Stimulated activated CD8-positive, alpha-beta memory T cell treated with anti-CD3 and anti-CD28 coated beads, Interleukin-7, amount 100 ng/mL, for 1 hour (primary cell): ENCODE data around the gene TBCE.

Experiments
- DNase-seq, 2 donors: peaks; one replicate each; pipeline ENCODE4 v3.0.0-alpha.2; 2020; ENCODE audit warnings: low read depth in 2 of 2

Gene TBCE

GRCh38 chr1:235367000-235367908, at the start of gene TBCE:
TSS of gene TBCE (plus strand) at chr1:235367427. CDS start at chr1:235380050, 12,623 bp downstream.
- peak; percentile 64 to 66 for DNase-seq

GRCh38 chr1:235319255-235319654, 48.0 kb upstream of the TBCE start:
- no peak for DNase-seq

GRCh38 chr1:235320521-235321179, 46.6 kb upstream of the TBCE start:
- no peak for DNase-seq

- no peak for DNase-seq
These were observed 42.9 kb upstream of the TBCE start for GRCh38 chr1:235324296-235324695.

- DNase-seq = no peak
These were observed 42.1 kb upstream of the TBCE start for GRCh38 chr1:235325139-235325538.

- DNase-seq = no peak
These were observed 41.4 kb upstream of the TBCE start for GRCh38 chr1:235325854-235326253.

- DNase-seq = peak in 1 of 2 donors; percentile 25
These were observed 40.3 kb upstream of the TBCE start for GRCh38 chr1:235326719-235327558.

GRCh38 chr1:235327559-235328270, 39.5 kb upstream of the TBCE start, which contains the start of gene ARID4B:
TSS of gene ARID4B (minus strand) at chr1:235328179. CDS start at chr1:235326919, 1,260 bp downstream.
- peak in 1 of 2 donors; percentile 49 for DNase-seq

GRCh38 chr1:235328271-235329138, 38.7 kb upstream of the TBCE start, which contains the start of gene GGPS1:
TSS of gene GGPS1 (plus strand) at chr1:235328570. CDS start at chr1:235335265, 6,695 bp downstream.
- peak; percentile 96 to 100 for DNase-seq

- DNase-seq = peak in 1 of 2 donors; percentile 28
These were observed 37.9 kb upstream of the TBCE start for GRCh38 chr1:235329139-235329902.

GRCh38 chr1:235330918-235331285, 36.3 kb upstream of the TBCE start:
- DNase-seq = no peak

- DNase-seq = no peak
These were observed 35.8 kb upstream of the TBCE start for GRCh38 chr1:235331401-235331800.

GRCh38 chr1:235336903-235337302, 30.3 kb upstream of the TBCE start:
- DNase-seq = no peak

GRCh38 chr1:235339746-235340145, 27.5 kb upstream of the TBCE start:
- DNase-seq = no peak

- DNase-seq = no peak
These were observed 25.9 kb upstream of the TBCE start for GRCh38 chr1:235341334-235341733.

GRCh38 chr1:235342039-235342438, 25.2 kb upstream of the TBCE start:
- DNase-seq = no peak

GRCh38 chr1:235342471-235342870, 24.8 kb upstream of the TBCE start:
- DNase-seq = no peak

GRCh38 chr1:235343726-235344125, 23.5 kb upstream of the TBCE start:
- no peak for DNase-seq

GRCh38 chr1:235351441-235351840, 15.8 kb upstream of the TBCE start:
- DNase-seq = no peak
